Immature natural killer cell (primary cell): ENCODE results near the gene SF3B4. TPM values are rescaled to one million over a fixed set of nuclear protein-coding genes. Genes with fewer than 3 reads are reported as not detected.

Experiments
- DNase-seq, 3 donors: peaks; one replicate each; pipeline ENCODE4 v3.0.0; 2022; ENCODE audit warnings: mixed read lengths in 1 of 3
- H3K27ac Mint-ChIP-seq, 6 donors: one replicate each; pipeline ENCODE4 v1.8.0; 2020; ENCODE audit warnings: mixed read lengths in 6 of 6, mild to moderate bottlenecking in 5 of 6, inconsistent platforms in 4 of 6, moderate library complexity in 3 of 6
- H3K27me3 Mint-ChIP-seq, 3 donors: one replicate each; pipeline ENCODE4 v1.8.0; 2020 to 2021; ENCODE audit warnings: low read depth in 3 of 3, mild to moderate bottlenecking in 3 of 3, mixed read lengths in 3 of 3, moderate library complexity in 3 of 3, inconsistent platforms in 1 of 3
- H3K36me3 Mint-ChIP-seq, 3 donors: one replicate each; pipeline ENCODE4 v1.8.0; 2020; ENCODE audit warnings: mixed read lengths in 3 of 3, inconsistent platforms in 2 of 3, mild to moderate bottlenecking in 2 of 3
- H3K4me1 Mint-ChIP-seq, 2 donors: one replicate each; pipeline ENCODE4 v1.8.0; 2020; ENCODE audit warnings: inconsistent platforms in 2 of 2, mild to moderate bottlenecking in 2 of 2, mixed read lengths in 2 of 2, moderate library complexity in 1 of 2
- H3K4me3 Mint-ChIP-seq, 5 donors: one replicate each; pipeline ENCODE4 v1.8.0; 2020; ENCODE audit warnings: mild to moderate bottlenecking in 5 of 5, mixed read lengths in 5 of 5, inconsistent platforms in 3 of 5, moderate library complexity in 3 of 5
- H3K9me3 Mint-ChIP-seq, 6 donors: one replicate each; pipeline ENCODE4 v1.8.0; 2020; ENCODE audit warnings: mild to moderate bottlenecking in 6 of 6, mixed read lengths in 6 of 6, inconsistent platforms in 4 of 6, moderate library complexity in 3 of 6
- polyA plus RNA-seq, 3 donors: library from polyadenylated mRNA; unstranded; fragments of 300-500 nt; fragmentation: Illumina TruSeq; gene quantifications; one replicate each; pipeline ENCODE4 v1.2.3, GENCODE V29; 2021

The SF3B4 gene
- polyA plus RNA-seq, 3 donors from 2014 or later = 70.1 to 137 (median 103) TPM

GRCh38 chr1:149879556-149879955, 48.0 kb downstream of the SF3B4 start:
- H3K27me3 Mint-ChIP-seq = peaks cover 0 to 2% (median 2%) of the 10 kb centered on the region in 3 donors
- no peaks in the 10 kb centered on the region for H3K9me3 Mint-ChIP-seq
- no peak for DNase-seq
- H3K4me3 Mint-ChIP-seq = no peak overlapping the region
- H3K36me3 Mint-ChIP-seq = no peaks in the 10 kb centered on the region
- peak overlapping the region in 2 of 6 donors; percentile 11 to 36 for H3K27ac Mint-ChIP-seq
- H3K4me1 Mint-ChIP-seq = peaks cover 7 to 8% of the 10 kb centered on the region in 2 donors

GRCh38 chr1:149877211-149877946, 50.2 kb downstream of the SF3B4 start:
- no peak overlapping the region for H3K27ac Mint-ChIP-seq
- H3K9me3 Mint-ChIP-seq = no peaks in the 10 kb centered on the region
- peaks cover 7 to 8% of the 10 kb centered on the region in 2 donors for H3K4me1 Mint-ChIP-seq
- H3K4me3 Mint-ChIP-seq = no peak overlapping the region
- no peak for DNase-seq
- H3K27me3 Mint-ChIP-seq = peaks cover 0 to 2% (median 2%) of the 10 kb centered on the region in 3 donors
- H3K36me3 Mint-ChIP-seq = no peaks in the 10 kb centered on the region

Other genes with a start within 250 kb of the SF3B4 start
- gene FCGR1A, start 145.1 kb downstream of the SF3B4 start, polyA plus RNA-seq = not detected
- 10 to 100 TPM; 12.6 to 35.2 (median 30.4) TPM for gene BOLA1, start 28.2 kb downstream of the SF3B4 start, polyA plus RNA-seq
- gene SV2A, start 10.0 kb downstream of the SF3B4 start, polyA plus RNA-seq = 1 to 10 TPM in 1 of 3 donors, under 1 TPM in 1, not detected in 1; 0.89 to 1.0 TPM
- 1 to 10 TPM in 2 of 3 donors, under 1 TPM in 1; 0.17 to 4.8 (median 1.7) TPM for gene MTMR11, start 9.1 kb upstream of the SF3B4 start, polyA plus RNA-seq
- gene OTUD7B, start 82.9 kb upstream of the SF3B4 start, polyA plus RNA-seq = 1 to 10 TPM in 1 of 3 donors, under 1 TPM in 2; 0.24 to 4.3 (median 0.54) TPM
- gene VPS45, start 140.0 kb upstream of the SF3B4 start, polyA plus RNA-seq = 10 to 100 TPM; 30.5 to 39.9 (median 35.1) TPM
- gene PLEKHO1, start 222.1 kb upstream of the SF3B4 start, polyA plus RNA-seq = 10 to 100 TPM; 20.6 to 32.5 (median 22.2) TPM